ENCODE measurements around the gene ATP10A. TPM values are rescaled to one million over a fixed set of nuclear protein-coding genes. Genes with fewer than 3 reads are reported as not detected.

ATP10A gene
- total RNA-seq, 1 experiment from 2014 or later, result 3.9 TPM

- H3K56ac ChIP-seq (ENCODE audit: insufficient read length, low read depth, low read length), result no peak overlapping the region
- no peak overlapping the region for H2BK120ac ChIP-seq (ENCODE audit: low read depth, low read length, poor library complexity, severe bottlenecking)
- no peaks in the 10 kb centered on the region for H3K36me3 Mint-ChIP-seq (ENCODE audit: insufficient read depth in 1 of 3, low read depth in 3 of 3)
- peaks cover 2% of the 10 kb centered on the region for H4K20me1 ChIP-seq (ENCODE audit: control insufficient read depth, insufficient read depth, insufficient read length)
- no peaks in the 10 kb centered on the region for H3K9me3 ChIP-seq (ENCODE audit: control insufficient read depth, low read depth, low read length)
- no peak overlapping the region for H3K4me3 Mint-ChIP-seq
- H2AK5ac ChIP-seq (ENCODE audit: insufficient read length, low read length), result no peak overlapping the region
- H4K8ac ChIP-seq (replicated peaks; ENCODE audit: insufficient read length, low read depth, low read length), result no peak overlapping the region
- no peak overlapping the region for H2BK12ac ChIP-seq (ENCODE audit: insufficient read length, low read depth, low read length)
- H3K9me3 Mint-ChIP-seq, result no peaks in the 10 kb centered on the region
- no CpG with 5 or more reads among the region's 8 CpGs for WGBS (ENCODE audit: extremely low coverage, insufficient read length, low lambda C conversion rate)
- H2BK20ac ChIP-seq (ENCODE audit: low read depth, low read length, poor library complexity, severe bottlenecking), result no peak overlapping the region
- H4K91ac ChIP-seq (ENCODE audit: insufficient read length, low read depth, low read length), result no peak overlapping the region
- no peak overlapping the region for H2BK5ac ChIP-seq (ENCODE audit: insufficient read length, low read length)
- H3K18ac ChIP-seq (ENCODE audit: insufficient read length, low read depth, low read length), result no peak overlapping the region
- H3K4me1 Mint-ChIP-seq, result peaks cover 0 to 10% of the 10 kb centered on the region in 2 experiments; a peak in 2 of 4 replicates
- no peaks in the 10 kb centered on the region for H3K79me1 ChIP-seq (ENCODE audit: insufficient read depth, low read depth, low read length, poor library complexity, severe bottlenecking)
- H3K79me2 ChIP-seq (ENCODE audit: insufficient read depth, low read length), result no peaks in the 10 kb centered on the region
- no peak for TF ChIP-seq CTCF (conservative IDR thresholded peaks at IDR 0.05)
- no peak overlapping the region for H3K4ac ChIP-seq (ENCODE audit: low read depth, low read length)
- no peak overlapping the region for H4K5ac ChIP-seq (ENCODE audit: insufficient read length, low read depth, low read length)
- no peak overlapping the region for H3K27ac Mint-ChIP-seq
- no peak overlapping the region for H3K9ac ChIP-seq (ENCODE audit: extremely low read depth, insufficient read length, low read length)
- no peak for DNase-seq
- no peak overlapping the region for H3K27ac ChIP-seq (ENCODE audit: insufficient read length, low read depth, low read length)
- H3K27me3 ChIP-seq (ENCODE audit: insufficient read depth, low read length), result no peaks in the 10 kb centered on the region
- H2BK15ac ChIP-seq (ENCODE audit: low read depth, low read length), result no peak overlapping the region
- no peaks in the 10 kb centered on the region for H3K23me2 ChIP-seq (ENCODE audit: insufficient read length, low read depth, low read length, poor library complexity, severe bottlenecking)
- no peak overlapping the region for H2AFZ ChIP-seq (ENCODE audit: low read length)
- no peak overlapping the region for H3K14ac ChIP-seq (ENCODE audit: insufficient read depth, low read length)
- no peak overlapping the region for H3K4me2 ChIP-seq (ENCODE audit: insufficient read depth, insufficient read length, low read length)
- no peak overlapping the region for H3K23ac ChIP-seq (ENCODE audit: insufficient read length, low read depth, low read length)
- H3T11ph ChIP-seq (ENCODE audit: low read length), result no peak overlapping the region
- no peaks in the 10 kb centered on the region; the same call in 1 of the 2 replicates for H3K27me3 Mint-ChIP-seq (ENCODE audit: low read depth)
- H3K4me1 ChIP-seq (ENCODE audit: insufficient read depth, low read length), result no peaks in the 10 kb centered on the region
Measured at GRCh38 chr15:25838191-25838870, 24.8 kb downstream of the ATP10A start.
